ENCODE data around the gene SRGAP3.

Gene SRGAP3

DNA sequence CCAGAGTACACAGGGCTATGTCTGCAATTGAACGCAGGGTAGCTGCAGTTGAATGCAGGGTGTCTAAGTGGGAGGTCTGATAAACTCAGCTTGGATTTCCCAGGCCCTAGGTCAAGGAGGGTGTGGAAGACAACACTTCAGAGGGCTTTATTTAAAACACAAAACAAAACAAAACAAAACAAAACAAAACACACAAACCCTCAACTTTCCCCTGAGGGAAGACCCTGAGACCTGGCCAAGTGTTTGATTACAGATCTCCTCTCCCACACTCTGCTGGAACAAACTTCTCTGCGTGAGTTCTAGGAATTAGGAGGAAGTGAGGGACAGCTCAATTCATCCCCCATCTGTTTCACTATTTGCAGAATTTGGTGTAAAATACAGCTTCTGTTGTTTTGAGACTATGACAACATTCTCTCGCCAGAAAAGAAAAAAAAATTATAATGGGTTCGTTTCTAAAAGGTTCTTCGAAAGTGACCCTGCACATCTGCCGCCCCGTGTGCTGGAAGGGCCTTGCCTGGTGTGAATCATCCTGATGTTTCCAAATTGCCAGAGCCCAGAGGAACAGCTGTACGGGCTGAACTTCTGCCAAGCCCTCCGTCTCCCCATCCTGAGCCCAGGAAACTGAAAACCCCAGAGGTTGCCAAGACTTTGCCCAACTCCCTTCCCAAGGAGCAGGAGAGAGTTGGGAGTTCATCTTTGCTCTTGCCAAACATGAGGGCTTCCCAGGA lies 212.9 kb downstream of the SRGAP3 start:
- DNase-seq, result no peak

DNA sequence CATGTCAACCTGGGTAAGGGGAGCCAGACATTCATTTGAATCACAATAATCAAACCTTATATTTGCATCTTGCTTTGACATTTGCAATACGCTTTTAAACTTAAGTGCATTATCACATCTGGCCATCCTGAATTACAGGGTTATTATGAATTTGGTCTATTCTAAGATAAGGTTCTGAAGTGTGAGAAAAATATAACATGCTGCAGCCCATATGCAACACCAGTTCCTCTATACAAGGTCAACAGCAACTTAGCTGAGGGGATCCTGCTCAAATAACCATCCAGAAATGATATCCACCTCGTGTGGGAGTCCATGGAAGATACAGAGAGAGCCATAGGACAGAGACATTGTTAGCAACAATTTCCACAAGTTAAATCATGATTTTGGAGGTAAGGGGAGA lies 213.5 kb downstream of the SRGAP3 start:
- no peak for DNase-seq

DNA sequence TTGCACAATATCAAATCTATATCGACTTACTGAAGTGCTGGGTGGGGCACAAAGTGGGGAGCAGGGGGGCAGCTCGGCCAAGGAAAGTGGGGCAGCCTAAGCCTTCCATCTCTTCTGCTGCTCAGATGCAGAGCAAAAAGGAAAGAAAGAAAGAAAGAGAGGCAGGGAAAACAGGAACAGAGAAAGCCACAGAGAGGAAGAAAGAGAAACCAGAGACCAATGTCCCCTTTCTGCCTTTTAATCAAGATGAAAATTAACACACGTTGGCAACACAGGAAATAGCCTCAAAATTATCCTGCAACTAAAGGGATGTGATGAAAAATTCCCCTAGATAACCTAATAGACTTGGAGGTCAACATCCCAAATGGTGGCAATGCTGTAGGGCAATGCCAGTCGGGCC lies 214.0 kb downstream of the SRGAP3 start:
- DNase-seq, result no peak

DNA sequence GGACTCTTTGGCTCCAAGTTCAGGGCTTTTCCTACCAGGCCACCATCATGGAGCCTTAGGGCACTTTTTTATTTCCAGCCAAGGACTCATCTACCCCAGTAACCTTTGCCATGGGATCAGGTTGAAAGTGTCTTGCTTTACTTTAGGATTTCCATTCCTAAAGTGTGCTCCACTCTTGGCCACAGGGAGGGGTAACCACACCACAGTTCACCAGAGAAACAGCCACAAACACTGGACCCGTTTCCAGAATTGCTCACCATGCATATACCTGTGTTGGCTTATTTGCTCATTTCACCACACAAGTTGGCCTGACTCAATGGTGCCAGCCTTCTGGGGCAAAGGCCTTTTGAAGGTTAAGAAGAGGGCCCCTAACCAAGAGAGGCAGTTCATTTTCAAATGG lies 215.6 kb downstream of the SRGAP3 start:
- no peak for DNase-seq

DNA sequence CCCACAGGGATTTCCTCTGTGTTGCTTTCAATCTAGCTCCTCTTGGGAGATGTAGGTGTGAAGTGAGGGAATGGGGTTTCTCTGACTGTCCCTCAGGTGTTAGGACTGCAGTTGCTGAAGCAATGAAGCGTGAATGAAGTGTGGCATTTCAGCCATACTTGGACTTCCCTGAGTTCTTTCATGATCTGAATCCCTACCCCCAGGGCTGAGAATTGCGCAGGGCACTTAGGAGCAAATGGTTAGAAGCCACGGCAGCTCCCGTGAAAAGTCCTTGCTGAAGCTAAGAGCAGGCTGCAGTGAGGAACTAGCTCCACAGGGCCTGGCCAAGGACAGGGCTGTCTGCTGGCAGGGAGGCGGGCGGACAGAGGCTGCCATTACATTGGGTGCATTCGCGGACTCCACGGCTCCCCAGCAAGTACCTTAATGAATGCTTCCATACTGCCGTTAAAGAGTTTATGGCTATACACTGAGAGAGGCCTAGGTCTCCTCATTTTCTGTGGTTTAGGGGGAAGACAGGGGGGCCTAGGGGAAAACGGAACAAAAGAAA lies 217.1 kb downstream of the SRGAP3 start:
- DNase-seq, result no peak

DNA sequence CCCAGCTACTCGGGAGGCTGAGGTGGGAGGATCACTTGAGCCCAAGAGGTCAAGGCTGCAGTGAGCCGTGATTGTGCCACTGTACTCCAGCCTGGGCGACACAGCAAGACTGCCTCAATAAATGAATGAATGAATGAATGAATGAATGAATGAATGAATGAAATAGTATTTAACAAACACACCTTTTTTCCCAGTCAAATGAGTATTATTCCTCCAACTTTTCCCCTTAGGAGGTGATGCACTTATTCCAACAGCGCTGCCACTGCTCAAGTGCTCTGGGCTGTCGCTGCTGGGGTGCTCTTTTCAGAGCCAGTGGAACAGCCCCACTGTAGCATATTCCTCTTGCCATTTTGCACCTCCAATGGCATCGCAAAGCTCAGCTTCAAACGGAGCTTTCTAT lies 219.4 kb downstream of the SRGAP3 start:
- no peak for DNase-seq

DNA sequence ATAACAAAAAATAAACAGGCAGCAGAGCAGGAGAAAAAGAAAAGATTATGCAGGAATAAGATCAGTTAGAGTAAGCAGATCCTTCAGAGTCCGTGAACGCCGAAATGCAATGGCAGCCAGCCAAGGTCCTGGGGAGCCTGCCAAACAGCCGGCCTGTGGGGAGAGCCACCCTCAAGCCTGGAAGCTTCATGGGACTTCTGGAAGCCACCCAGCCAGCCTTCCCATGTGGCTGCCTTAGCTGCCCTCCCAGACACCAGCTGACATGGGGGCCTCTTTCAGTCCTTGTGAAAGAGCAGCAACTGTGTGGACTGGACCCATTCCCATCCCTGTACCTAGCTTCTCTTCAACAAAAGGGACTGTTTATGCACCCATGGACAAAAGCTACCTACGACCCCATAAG lies 221.3 kb downstream of the SRGAP3 start:
- DNase-seq, result no peak

DNA sequence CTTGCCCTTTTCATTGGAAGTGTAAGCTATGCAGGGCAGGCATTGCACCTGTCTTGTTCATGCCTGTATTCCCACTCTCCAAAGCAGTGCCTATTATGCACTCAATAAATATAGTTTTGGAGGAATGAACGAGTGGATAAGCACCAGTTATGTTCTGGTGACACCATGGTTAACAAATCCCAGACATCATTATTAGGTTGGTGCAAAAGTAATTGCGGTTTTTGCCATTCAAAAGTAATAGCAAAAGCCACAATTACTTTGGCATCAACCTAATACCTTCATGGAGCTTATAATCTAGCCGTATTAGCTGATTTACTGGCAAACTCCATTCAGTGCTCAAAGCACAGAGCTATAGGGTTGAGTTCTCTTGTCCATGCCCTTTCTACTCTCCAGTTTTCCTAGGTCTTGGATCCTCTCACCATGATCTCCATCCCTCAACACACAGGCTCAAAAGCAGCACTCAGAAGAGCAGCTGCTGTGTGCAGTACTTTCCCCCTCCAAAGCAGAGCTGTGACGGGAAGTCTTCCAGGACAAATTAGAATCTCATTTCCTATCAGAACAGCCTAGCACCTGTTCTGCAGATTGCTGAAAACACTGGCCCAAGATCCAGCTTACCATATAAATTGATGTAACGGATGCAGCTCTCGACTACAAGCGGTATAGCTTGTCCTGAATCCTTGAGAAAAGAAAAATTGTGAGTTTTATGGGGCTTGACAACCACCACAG lies 223.0 kb downstream of the SRGAP3 start:
- no peak for DNase-seq

DNA sequence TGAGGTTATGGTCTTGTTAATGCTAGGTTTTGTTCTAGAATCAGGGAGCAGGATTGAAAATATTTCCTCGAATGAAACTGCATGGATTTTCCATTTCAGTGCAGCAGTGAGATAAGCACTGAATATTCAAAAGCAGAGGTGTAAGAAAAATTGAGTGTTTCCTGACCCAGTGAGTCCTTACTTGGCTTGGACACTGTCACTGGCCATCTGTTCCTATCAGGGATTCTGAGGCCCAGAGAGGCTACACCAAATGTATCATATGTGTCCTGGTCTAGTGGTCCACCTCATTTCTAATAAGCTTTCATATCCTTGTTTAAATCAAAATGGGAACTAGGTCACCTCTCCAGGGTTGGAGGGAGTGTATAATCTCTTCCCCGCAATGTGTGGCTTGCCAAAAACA lies 225.1 kb downstream of the SRGAP3 start:
- DNase-seq, result no peak

DNA sequence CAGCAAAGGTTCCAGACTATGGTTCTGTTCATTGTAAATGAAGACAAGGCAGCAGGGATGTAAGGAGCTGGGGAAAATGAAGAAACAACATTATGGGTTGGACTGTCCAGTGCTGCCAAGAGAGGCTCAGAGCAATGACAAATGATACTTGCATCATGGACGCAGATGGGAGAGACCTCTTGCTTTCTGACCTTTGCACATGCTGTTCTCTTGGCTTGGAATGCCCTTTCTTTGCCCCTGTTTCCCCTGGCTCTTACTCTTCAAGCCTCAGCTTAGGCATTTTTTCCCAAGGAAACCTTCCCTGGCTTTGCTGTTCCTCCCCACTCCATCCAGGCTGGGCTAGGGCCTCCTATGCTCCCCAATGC lies 226.2 kb downstream of the SRGAP3 start:
- no peak for DNase-seq

DNA sequence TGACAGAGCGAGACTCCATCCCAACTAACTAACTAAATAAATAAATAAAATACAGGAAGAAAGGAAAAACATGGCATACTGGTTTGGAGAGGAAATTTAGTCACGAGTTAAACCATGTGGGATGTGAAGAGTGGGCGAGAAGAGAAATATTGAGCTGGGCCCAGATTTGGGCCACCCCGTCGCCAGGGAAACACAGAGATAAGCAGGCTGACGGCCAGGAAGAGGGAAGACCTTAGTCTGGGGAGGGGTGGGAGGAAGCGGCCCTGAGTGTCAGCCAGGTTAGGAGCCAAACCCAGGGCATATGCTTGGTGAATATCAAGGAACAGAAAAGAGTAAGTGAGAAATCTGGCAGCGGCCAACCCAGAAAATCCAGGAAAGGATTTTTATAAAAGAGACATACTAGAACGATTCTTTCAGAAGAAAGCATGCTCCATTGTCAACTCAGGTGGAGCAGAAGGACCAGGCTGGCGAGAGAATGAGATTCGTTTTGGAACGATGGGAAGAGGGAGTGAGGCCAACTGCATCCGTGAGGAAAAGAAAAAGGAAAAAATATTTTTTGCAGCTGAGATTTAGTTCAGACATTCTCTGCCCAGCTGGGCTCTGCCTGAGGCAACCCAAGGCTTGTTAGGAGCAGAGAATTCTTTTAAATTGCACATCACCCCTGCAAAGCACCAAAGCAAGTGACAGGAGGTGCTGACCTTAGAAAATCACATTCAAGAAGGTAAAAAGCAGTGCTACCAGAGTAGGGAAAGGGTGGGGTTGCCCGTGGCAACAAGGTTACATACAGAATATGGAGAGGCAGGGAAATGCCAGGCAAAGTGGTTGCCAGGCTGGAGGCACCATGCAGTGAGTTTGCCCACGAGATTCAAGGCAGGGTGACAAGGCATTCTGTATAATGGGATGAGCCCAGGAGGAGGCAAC lies 226.9 kb downstream of the SRGAP3 start:
- no peak for DNase-seq

DNA sequence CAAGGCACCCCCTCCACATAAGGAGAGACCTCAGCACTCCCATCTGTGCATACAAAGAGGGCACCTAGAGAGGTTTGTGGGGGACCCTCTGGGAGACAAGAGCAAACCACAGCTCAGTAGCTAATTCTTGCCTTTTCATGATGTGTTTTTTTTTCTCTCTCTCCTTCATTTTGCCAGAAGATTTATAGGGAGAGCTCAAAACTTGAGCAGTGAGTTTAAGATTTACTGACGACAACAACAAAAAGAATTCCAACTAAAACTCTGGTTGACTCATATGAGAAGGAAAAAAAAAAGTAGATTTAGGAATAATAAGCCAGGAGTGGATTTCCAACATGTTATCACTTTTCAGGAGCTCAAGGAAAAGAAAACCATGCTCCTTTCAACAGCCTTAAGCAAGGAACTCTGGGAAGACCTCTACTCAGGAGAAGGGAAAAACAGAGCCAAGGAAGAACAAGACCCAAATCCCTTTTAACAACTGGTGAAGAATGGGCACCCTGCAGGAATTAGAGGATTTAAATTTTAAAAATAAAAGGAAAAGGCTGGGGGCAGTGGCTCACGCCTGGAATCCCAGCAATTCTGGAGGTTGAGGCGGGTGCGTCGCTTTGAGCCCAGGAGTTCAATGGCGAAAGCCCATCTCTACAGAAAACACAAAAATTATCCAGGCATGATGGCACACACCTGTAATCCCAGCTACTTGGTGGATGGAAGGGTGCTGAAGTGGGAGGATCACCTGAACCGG lies 228.0 kb downstream of the SRGAP3 start:
- DNase-seq, result no peak

DNA sequence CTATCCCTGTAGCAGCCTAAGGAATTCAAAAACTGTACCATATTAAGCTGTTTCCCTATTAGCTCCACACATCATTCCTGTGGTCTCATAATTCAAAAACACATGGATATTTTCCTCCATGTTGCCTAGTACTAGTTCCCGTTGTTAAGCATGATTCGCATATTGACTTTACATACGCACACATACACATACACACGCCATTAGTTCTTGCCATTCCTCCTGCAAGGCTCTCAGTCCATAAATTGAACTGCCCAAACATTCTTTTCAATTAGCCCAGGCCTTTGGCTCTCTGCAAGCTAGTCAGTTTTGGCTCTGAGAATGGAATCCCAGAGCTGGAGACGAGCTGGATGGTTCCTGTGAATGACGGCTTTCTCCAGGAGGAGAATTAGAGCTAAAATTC lies 229.0 kb downstream of the SRGAP3 start:
- DNase-seq, result no peak

DNA sequence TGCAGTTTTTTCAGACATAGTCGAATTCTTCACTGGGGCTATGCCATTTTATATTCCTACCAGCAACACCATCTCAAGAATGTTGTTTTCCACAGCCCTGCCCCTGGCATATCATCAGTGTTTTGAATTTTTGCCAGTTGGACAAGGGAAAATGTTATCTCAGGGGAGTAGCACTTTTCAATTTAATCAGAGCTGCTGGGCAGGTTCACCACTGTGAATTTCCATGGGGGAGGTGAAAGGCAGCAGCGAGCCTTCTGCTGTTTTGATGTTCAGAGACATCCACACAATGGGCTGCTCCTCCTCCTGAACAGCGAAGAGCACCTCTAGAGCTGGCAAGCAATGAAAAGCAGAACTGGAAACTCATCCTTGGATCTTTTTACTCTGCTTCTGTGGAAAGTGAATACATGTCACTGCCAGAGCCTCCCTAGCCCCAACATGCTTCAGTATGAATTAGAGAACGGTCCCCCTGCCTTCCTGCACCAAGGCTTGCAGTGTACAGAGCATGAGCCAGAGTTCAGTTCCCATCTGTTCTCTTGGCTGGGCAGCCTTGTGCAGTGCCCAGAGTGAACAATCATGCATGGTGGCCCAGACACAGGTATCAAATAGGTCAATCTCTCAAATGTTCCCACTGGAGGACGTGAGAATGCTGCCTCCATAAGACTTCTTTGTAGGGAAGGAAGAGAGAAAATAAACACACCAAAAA lies 230.0 kb downstream of the SRGAP3 start:
- DNase-seq, result no peak

DNA sequence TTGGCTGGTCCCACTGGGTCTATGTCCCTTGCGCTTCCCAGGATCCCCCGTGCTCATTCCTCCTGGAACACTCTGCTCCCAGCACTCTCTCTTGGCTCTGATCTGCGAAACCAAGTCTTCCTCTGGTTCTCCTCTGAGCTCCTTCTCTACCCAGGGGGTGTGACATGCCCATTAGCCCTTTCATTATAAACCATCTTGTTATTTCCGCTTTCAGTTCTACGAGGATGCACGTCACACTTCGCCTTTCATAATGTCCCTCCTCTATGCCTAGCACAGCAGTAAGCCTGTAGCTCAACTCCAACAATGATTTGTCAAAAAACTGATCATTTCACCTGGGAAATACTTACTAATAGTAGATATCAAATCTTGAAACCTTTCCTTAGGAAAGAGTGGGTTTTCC lies 234.2 kb downstream of the SRGAP3 start:
- no peak for DNase-seq

DNA sequence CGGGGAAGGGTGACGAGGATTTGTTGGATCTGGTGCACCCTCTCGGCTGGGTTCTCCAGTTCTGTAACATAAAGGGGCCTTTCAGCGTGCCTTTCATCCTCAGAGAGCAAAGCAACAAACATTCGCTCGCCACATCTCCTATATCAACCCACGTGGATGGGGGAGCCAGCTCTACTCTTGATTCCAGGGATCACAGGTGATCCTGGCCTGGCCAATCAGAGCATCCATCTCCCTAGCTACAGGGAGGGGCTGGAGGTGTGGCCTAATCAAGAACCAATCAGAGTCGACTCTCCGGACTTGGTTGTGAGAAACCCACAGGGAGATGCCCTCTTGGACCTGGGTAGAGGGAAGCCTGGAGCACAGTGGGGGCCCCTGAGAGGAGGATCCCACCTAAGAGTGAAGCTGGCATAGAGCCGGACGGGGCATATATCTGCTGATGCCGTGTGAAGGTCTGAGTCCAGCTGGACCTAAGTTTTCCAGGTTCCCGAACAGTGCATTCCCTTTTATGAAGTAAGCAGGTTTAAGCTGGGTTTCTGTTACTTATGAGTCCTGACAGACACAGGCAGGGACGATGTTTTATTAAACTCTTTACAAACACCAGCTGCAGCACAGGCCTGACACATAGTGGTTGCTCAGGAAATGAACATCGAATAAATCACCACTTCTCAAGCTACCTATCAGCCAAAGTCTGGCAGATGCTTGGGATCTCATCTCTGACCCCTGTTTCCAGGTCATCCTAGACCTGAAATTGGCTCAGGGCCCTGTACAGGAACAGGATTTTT lies 235.5 kb downstream of the SRGAP3 start:
- DNase-seq, result no peak

DNA sequence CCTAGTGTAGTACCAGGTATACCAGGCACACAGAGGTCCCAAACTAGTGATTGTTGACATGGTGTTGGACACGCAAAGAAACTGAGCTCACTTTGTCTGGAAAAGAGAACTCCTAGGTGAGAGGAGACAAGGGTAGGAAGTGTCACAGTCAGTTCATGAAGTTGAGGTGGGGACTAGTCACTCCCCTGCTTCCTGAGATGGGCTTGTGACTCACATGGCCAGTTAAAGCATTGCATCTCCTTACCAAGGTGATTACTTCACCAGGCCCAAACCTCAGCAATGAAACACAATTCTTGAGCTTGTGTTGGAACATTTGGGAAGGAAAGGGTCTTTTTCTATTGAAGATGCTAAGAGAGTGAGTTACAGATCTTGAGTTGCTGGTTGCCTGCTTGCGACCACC lies 236.9 kb downstream of the SRGAP3 start:
- DNase-seq, result no peak

DNA sequence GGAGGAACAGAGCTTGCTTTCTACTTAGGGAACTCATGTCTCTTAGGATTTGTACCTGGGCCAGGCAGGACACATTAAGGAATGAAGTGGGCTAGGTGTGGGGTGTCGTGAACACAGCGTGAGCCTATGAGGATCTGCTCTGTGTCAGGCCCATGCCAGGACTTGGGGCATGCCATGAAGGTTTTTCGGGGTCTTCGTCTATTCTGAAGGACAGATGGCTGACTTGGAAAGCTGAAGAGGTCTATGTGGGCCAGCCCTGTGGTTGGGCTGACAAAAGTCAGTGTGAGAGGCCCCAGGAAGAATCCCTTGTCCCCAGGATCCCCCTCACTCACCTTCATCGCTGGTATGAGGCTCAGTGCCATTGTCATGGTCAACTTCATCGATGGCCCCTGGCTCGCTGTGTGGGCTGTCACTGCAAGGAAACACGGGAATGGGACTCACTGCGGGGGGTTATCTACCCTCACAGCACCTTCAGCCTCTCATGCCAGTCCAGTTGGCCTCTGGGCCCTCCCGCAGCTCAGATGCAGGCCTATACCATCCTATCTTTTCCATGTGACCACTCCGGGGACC lies 239.4 kb downstream of the SRGAP3 start:
- DNase-seq, result no peak

DNA sequence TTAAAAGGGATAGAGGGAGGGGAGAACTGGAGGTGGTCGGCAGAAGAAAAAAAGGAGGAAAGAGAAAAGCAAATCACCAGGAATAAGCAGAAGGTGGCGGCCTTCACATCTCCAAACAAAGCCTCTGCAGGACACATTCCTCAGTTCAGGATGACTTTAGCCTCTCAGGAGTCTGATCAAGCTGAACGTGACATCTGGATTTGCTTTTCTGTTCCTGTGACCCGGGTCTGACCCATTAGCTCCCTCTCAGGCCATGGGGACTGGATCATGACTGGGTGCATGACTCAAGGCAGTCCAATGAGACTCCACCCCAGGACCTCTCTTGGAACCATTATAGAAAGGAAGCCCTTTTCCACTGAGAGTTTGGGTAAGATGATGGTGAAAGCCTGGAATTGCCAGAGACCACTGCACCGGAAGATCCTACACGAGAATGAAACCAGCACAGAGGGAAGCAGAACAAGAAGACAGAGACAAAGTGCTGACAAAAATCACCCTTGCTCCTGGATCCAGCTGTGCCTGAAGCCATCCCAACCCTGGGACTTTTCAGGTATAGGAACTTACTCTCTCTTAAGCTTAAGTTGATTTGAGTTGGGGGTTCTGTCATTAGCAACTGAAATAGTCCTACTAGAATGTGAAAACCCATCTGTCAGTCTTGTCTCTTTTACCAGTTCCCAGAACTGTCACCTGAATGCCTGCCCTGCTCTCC lies 240.7 kb downstream of the SRGAP3 start:
- DNase-seq, result no peak

DNA sequence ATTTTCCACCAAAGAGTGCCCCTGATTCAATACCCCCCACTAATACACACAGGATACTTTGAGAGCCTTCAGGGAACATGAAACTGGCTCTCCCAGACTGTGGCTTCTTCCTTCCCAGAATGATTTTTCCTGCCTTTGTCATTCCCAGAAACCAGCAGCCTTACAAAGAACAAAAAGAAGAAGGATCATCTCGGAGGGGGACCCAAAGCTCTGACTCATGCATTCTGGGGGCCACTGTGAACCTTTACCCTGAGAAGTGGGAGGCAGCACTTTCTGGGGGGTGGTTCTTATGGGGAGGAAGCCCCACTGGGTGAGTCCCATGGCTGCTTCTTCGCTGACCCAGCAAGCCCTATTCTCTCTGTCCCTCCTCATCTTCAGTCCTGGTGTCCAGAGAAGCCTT lies 241.5 kb downstream of the SRGAP3 start:
- DNase-seq, result no peak
